WI38 (cell line): ENCODE data around the gene CTSF.

Experiments used
- H3K4me3 ChIP-seq: 2 replicates; pipeline ENCODE4 v1.5.1; 2011; ENCODE audit warnings: low read depth, mild to moderate bottlenecking, control low read depth, low read length
- CTCF ChIP-seq: IDR thresholded peaks from 2 replicates; pipeline ENCODE4 v1.5.1; 2012; ENCODE audit warnings: low read depth, mild to moderate bottlenecking, control low read depth, low read length

Gene CTSF

GRCh38 chr11:66568124-66568916 lies at the start of gene CTSF:
TSS of gene CTSF (minus strand) at chr11:66568606. CDS start at chr11:66568486, 120 bp downstream.
- H3K4me3 ChIP-seq: peak within 1 kb of the TSS; percentile 44
- no peak for TF ChIP-seq CTCF

- TF ChIP-seq CTCF: no peak
- H3K4me3 ChIP-seq: peak overlapping the region; percentile 72
Measured at GRCh38 chr11:66617155-66617834, 48.9 kb upstream of the CTSF start.

- TF ChIP-seq CTCF: no peak
- H3K4me3 ChIP-seq: peak within 1 kb of the TSS; percentile 72
Measured at GRCh38 chr11:66616379-66617154, 48.2 kb upstream of the CTSF start, which contains the start of gene RBM14. TSS of gene RBM14 (plus strand) at chr11:66616630. CDS start at chr11:66616721, 91 bp downstream.

- TF ChIP-seq CTCF: no peak
Measured at GRCh38 chr11:66614073-66614472, 45.7 kb upstream of the CTSF start.

GRCh38 chr11:66612458-66612857 lies 44.1 kb upstream of the CTSF start:
- TF ChIP-seq CTCF: no peak
- H3K4me3 ChIP-seq: no peak overlapping the region

More at GRCh38 chr11:66614073-66614472, 45.7 kb upstream of the CTSF start:
- no peak overlapping the region for H3K4me3 ChIP-seq

- H3K4me3 ChIP-seq: no peak overlapping the region
- no peak for TF ChIP-seq CTCF
Measured at GRCh38 chr11:66609721-66610617, 41.6 kb upstream of the CTSF start.
